Lower lobe of right lung (tissue), 2 donors: ENCODE measurements around the gene POU2F1. TPM values are rescaled to one million over a fixed set of nuclear protein-coding genes. Genes with fewer than 3 reads are reported as not detected.
A peak's percentile ranks its signal among the peaks of the same experiment; 100 is the strongest.

Source experiments
- ATAC-seq, 2 donors: fragments of 200-7000 bp; cut with Tn5 transposase; one replicate each; pipeline ENCODE4 v1.9.1; 2020 to 2022; ENCODE audit warnings: mild to moderate bottlenecking in 2 of 2, moderate library complexity in 2 of 2
- DNase-seq: peaks from one replicate; pipeline ENCODE4 v3.0.0-alpha.2; 2020
- H3K27ac ChIP-seq: fragments of 200-600 bp; one replicate; pipeline ENCODE4 v1.8.0; 2022
- H3K27me3 ChIP-seq: fragments of 200-600 bp; one replicate; pipeline ENCODE4 v1.8.0; 2022; ENCODE audit warnings: low read depth
- H3K36me3 ChIP-seq: fragments of 200-600 bp; one replicate; pipeline ENCODE4 v1.8.0; 2022; ENCODE audit warnings: mild to moderate bottlenecking
- H3K4me1 ChIP-seq: fragments of 200-600 bp; one replicate; pipeline ENCODE4 v1.8.0; 2022
- H3K4me3 ChIP-seq: fragments of 200-600 bp; one replicate; pipeline ENCODE4 v1.8.0; 2022; ENCODE audit warnings: mild to moderate bottlenecking
- H3K9me3 ChIP-seq: fragments of 200-600 bp; one replicate; pipeline ENCODE4 v1.8.0; 2022
- CTCF ChIP-seq: fragments of 200-600 bp; IDR thresholded peaks from one replicate; pipeline ENCODE4 v1.8.0; 2022; ENCODE audit warnings: antibody characterized with exemption, mild to moderate bottlenecking
- intact Hi-C: fragments of 100-400 bp; cut with DNase I; formaldehyde crosslinking; loops from one replicate; pipeline ENCODE4 v1.11.0; 2022
- total RNA-seq: library from RNA; stranded (reverse); fragmentation: NEBNext Ultra II Directional; extraction: Animal tissue kit (Norgen Biotek cat#: 25700); gene quantifications from one replicate; pipeline ENCODE4 v1.2.1, GENCODE V29; 2021
- donor health status: DM: no; HTN: yes; CAD: no; lungs with severe emphysema.

POU2F1 gene
- total RNA-seq, 1 donor from 2014 or later, result 20.1 TPM

- peak; percentile 42 to 45 for ATAC-seq
- Histone ChIP-seq H3K4me3 (no peak overlapping the region), H3K9me3 (no peaks in the 10 kb centered on the region), H3K27me3 (no peaks in the 10 kb centered on the region), H3K4me1 (peaks cover 59% of the 10 kb centered on the region), H3K36me3 (no peaks in the 10 kb centered on the region), H3K27ac (no peak overlapping the region)
- no peak for TF ChIP-seq CTCF
- intact Hi-C loops, result no loop called here
- DNase-seq, result no peak
Measured at GRCh38 chr1:167229719-167230385, 9.2 kb downstream of the POU2F1 start.

GRCh38 chr1:167230437-167230836, 9.8 kb downstream of the POU2F1 start:
- intact Hi-C loops, result no loop called here
- H3K4me1 ChIP-seq, result peaks cover 54% of the 10 kb centered on the region

GRCh38 chr1:167231873-167232450, 11.3 kb downstream of the POU2F1 start:
- DNase-seq (no peak), ATAC-seq (no peak)
- H3K27ac ChIP-seq, result no peak overlapping the region
- intact Hi-C loops, result no loop called here
- H3K4me3 ChIP-seq, result no peak overlapping the region
- H3K27me3 ChIP-seq, result no peaks in the 10 kb centered on the region
- no peaks in the 10 kb centered on the region for H3K36me3 ChIP-seq
- no peaks in the 10 kb centered on the region for H3K9me3 ChIP-seq
- TF ChIP-seq CTCF, result no peak
- H3K4me1 ChIP-seq, result peaks cover 44% of the 10 kb centered on the region

More at GRCh38 chr1:167230437-167230836, 9.8 kb downstream of the POU2F1 start:
- TF ChIP-seq CTCF, result no peak
- H3K4me3 ChIP-seq, result no peak overlapping the region
- ATAC-seq (no peak), DNase-seq (no peak)
- no peak overlapping the region for H3K27ac ChIP-seq
- no peaks in the 10 kb centered on the region for H3K9me3 ChIP-seq
- no peaks in the 10 kb centered on the region for H3K27me3 ChIP-seq
- H3K36me3 ChIP-seq, result no peaks in the 10 kb centered on the region

GRCh38 chr1:167232801-167233200, 12.1 kb downstream of the POU2F1 start:
- peaks cover 36% of the 10 kb centered on the region for H3K4me1 ChIP-seq
- H3K9me3 ChIP-seq, result no peaks in the 10 kb centered on the region
- no peaks in the 10 kb centered on the region for H3K27me3 ChIP-seq
- ATAC-seq (no peak), DNase-seq (no peak)
- H3K4me3 ChIP-seq, result no peak overlapping the region
- H3K36me3 ChIP-seq, result no peaks in the 10 kb centered on the region
- intact Hi-C loops, result no loop called here
- no peak overlapping the region for H3K27ac ChIP-seq
- TF ChIP-seq CTCF, result no peak

- Histone ChIP-seq H3K27me3 (no peaks in the 10 kb centered on the region), H3K9me3 (no peaks in the 10 kb centered on the region), H3K27ac (no peak overlapping the region), H3K4me1 (peaks cover 30% of the 10 kb centered on the region), H3K36me3 (no peaks in the 10 kb centered on the region), H3K4me3 (no peak overlapping the region)
- intact Hi-C loops, result no loop called here
- ATAC-seq (no peak), DNase-seq (no peak)
- no peak for TF ChIP-seq CTCF
Measured at GRCh38 chr1:167233373-167233772, 12.7 kb downstream of the POU2F1 start.
